CD4-positive, alpha-beta memory T cell (primary cell): ENCODE results near the gene ACAD9. TPM values are rescaled to one million over a fixed set of nuclear protein-coding genes. Genes with fewer than 3 reads are reported as not detected.

ENCODE experiments used
- CTCF ChIA-PET: fragments of 350-600 bp; sonication (Branson Sonifier 250); formaldehyde crosslinking; loops from one replicate; lab custom pipeline; 2021; ENCODE audit warnings: inconsistent platforms; ENCODE audit not compliant: partially characterized antibody; lab: Charles Lee
- POLR2A ChIA-PET: fragments of 350-600 bp; sonication (Branson Sonifier 250); formaldehyde crosslinking; loops from one replicate; lab custom pipeline; 2021; ENCODE audit not compliant: partially characterized antibody; lab: Charles Lee
- DNase-seq, 5 donors: peaks; one replicate each; pipeline versions ENCODE4 v3.0.0 to v3.0.0-alpha.2; 2020 to 2022; ENCODE audit warnings: mixed read lengths in 1 of 5
- H3K27ac ChIP-seq: one replicate; pipeline ENCODE4 v1.7.0; 2013; ENCODE audit warnings: low read depth, low read length
- H3K27me3 ChIP-seq: 2 replicates; pipeline ENCODE4 v1.7.0; 2013; ENCODE audit warnings: mild to moderate bottlenecking, low read length, moderate library complexity; ENCODE audit not compliant: insufficient read depth
- H3K36me3 ChIP-seq: 2 replicates; pipeline ENCODE4 v1.7.0; 2013; ENCODE audit warnings: mild to moderate bottlenecking, low read length, moderate library complexity; ENCODE audit not compliant: insufficient read depth
- H3K4me1 ChIP-seq: 2 replicates; pipeline ENCODE4 v1.7.0; 2013; ENCODE audit warnings: mild to moderate bottlenecking, low read length, moderate library complexity; ENCODE audit not compliant: insufficient read depth
- H3K4me3 ChIP-seq, 2 donors: one replicate each; pipeline ENCODE4 v1.7.0; 2013; ENCODE audit warnings: low read length in 2 of 2, mild to moderate bottlenecking in 1 of 2
- H3K9me3 ChIP-seq, 2 donors: one replicate each; pipeline ENCODE4 v1.7.0; 2013; ENCODE audit warnings: low read length in 2 of 2, control low read depth in 1 of 2; ENCODE audit not compliant: control insufficient read depth in 1 of 2
- H3K27ac Mint-ChIP-seq, 7 donors: one replicate each; pipeline ENCODE4 v1.8.0; 2020 to 2021; ENCODE audit warnings: mixed read lengths in 7 of 7, mild to moderate bottlenecking in 6 of 7, inconsistent platforms in 3 of 7, moderate library complexity in 3 of 7
- H3K27me3 Mint-ChIP-seq, 2 donors: one replicate each; pipeline ENCODE4 v1.8.0; 2020 to 2021; ENCODE audit warnings: mixed read lengths in 2 of 2
- H3K36me3 Mint-ChIP-seq, 2 donors: one replicate each; pipeline ENCODE4 v1.8.0; 2020 to 2021; ENCODE audit warnings: mixed read lengths in 2 of 2, inconsistent platforms in 1 of 2, mild to moderate bottlenecking in 1 of 2
- H3K4me1 Mint-ChIP-seq, 4 donors: one replicate each; pipeline ENCODE4 v1.8.0; 2020 to 2021; ENCODE audit warnings: mixed read lengths in 4 of 4, mild to moderate bottlenecking in 1 of 4
- H3K4me3 Mint-ChIP-seq, 8 donors: one replicate each; pipeline ENCODE4 v1.8.0; 2020 to 2021; ENCODE audit warnings: mixed read lengths in 8 of 8, mild to moderate bottlenecking in 7 of 8, moderate library complexity in 6 of 8, inconsistent platforms in 3 of 8
- H3K9me3 Mint-ChIP-seq, 8 donors: one replicate each; pipeline ENCODE4 v1.8.0; 2020 to 2021; ENCODE audit warnings: mixed read lengths in 8 of 8, mild to moderate bottlenecking in 5 of 8, inconsistent platforms in 3 of 8, moderate library complexity in 1 of 8
- intact Hi-C: fragments of 100-400 bp; cut with micrococcal nuclease; formaldehyde crosslinking; loops from one replicate; pipeline ENCODE4 v1.15.1; 2023
- polyA plus RNA-seq, 2 donors: library from polyadenylated mRNA; unstranded; fragments of 300-500 nt; fragmentation: Illumina TruSeq; gene quantifications; one replicate each; pipeline ENCODE4 v1.2.3, GENCODE V29; 2021
- total RNA-seq, 2 experiments: library from RNA; stranded (reverse); gene quantifications; one replicate each; pipeline ENCODE4 v1.2.3, GENCODE V29; 2021

ACAD9 gene
- total and polyA plus RNA-seq, 4 experiments from 2014 or later = 12.9 to 62.2 (median 37.8) TPM

GRCh38 chr3:128870347-128870746 lies 9.1 kb upstream of the ACAD9 start:
- intact Hi-C loops = no loop called here
- Mint-ChIP-seq H3K9me3 (no peaks in the 10 kb centered on the region), H3K4me1 (peaks cover under 1 to 9% (median under 1%) of the 10 kb centered on the region in 4 donors), H3K27me3 (no peaks in the 10 kb centered on the region), H3K27ac (no peak overlapping the region), H3K36me3 (no peaks in the 10 kb centered on the region), H3K4me3 (no peak overlapping the region)
- H3K27me3 ChIP-seq = no peaks in the 10 kb centered on the region
- ChIA-PET CTCF (interaction anchor here (0.6 to 0.9 kb wide), 2 partner anchors 54 to 184 kb away, joined by 3 read pairs; no protein-coding TSS in a partner anchor), POLR2A (interaction anchor here (2.4 kb wide), 1 partner anchor 9 kb away, joined by 7 read pairs; the partner anchor contains the start of gene ACAD9)
- no peaks in the 10 kb centered on the region for H3K36me3 ChIP-seq
- no peak overlapping the region for H3K27ac ChIP-seq
- no peaks in the 10 kb centered on the region for H3K4me1 ChIP-seq
- DNase-seq = no peak
- H3K9me3 ChIP-seq = no peaks in the 10 kb centered on the region
- no peak overlapping the region for H3K4me3 ChIP-seq

GRCh38 chr3:128872282-128872681 lies 7.1 kb upstream of the ACAD9 start:
- H3K9me3 ChIP-seq = no peaks in the 10 kb centered on the region
- intact Hi-C loops = no loop called here
- H3K27ac ChIP-seq = no peak overlapping the region
- H3K4me3 Mint-ChIP-seq = no peak overlapping the region
- no peaks in the 10 kb centered on the region for H3K4me1 ChIP-seq
- POLR2A ChIA-PET = no interaction called here
- no peaks in the 10 kb centered on the region for H3K27me3 ChIP-seq
- CTCF ChIA-PET = interaction anchor here (1.0 to 1.4 kb wide), 3 partner anchors 25 to 255 kb away, joined by 3 read pairs; no protein-coding TSS in a partner anchor
- H3K36me3 ChIP-seq = no peaks in the 10 kb centered on the region
- no peak for DNase-seq
- H3K4me1 Mint-ChIP-seq = peaks cover 4 to 19% (median 7%) of the 10 kb centered on the region in 4 donors
- no peak overlapping the region for H3K27ac Mint-ChIP-seq
- H3K4me3 ChIP-seq = no peak overlapping the region
- no peaks in the 10 kb centered on the region for H3K9me3 Mint-ChIP-seq
- no peaks in the 10 kb centered on the region for H3K27me3 Mint-ChIP-seq
- no peaks in the 10 kb centered on the region for H3K36me3 Mint-ChIP-seq

GRCh38 chr3:128872744-128873143 lies 6.7 kb upstream of the ACAD9 start:
- intact Hi-C loops = no loop called here
- H3K27ac Mint-ChIP-seq = peak overlapping the region in 1 of 7 donors; percentile 56

GRCh38 chr3:128873244-128874022 lies 6.0 kb upstream of the ACAD9 start:
- Histone ChIP-seq H3K4me3 (no peak overlapping the region), H3K36me3 (no peaks in the 10 kb centered on the region), H3K27me3 (no peaks in the 10 kb centered on the region), H3K9me3 (no peaks in the 10 kb centered on the region), H3K4me1 (peaks cover 8% of the 10 kb centered on the region), H3K27ac (no peak overlapping the region)
- no peak overlapping the region for H3K4me3 Mint-ChIP-seq
- DNase-seq = no peak
- H3K27me3 Mint-ChIP-seq = no peaks in the 10 kb centered on the region
- ChIA-PET POLR2A (no interaction called here), CTCF (interaction anchor here (1.0 to 1.3 kb wide), 2 partner anchors 26 to 256 kb away, joined by 3 read pairs; no protein-coding TSS in a partner anchor)
- H3K4me1 Mint-ChIP-seq = peaks cover 13 to 31% (median 16%) of the 10 kb centered on the region in 4 donors
- peak overlapping the region in 1 of 7 donors; percentile 15 for H3K27ac Mint-ChIP-seq
- no peaks in the 10 kb centered on the region for H3K9me3 Mint-ChIP-seq
- H3K36me3 Mint-ChIP-seq = no peaks in the 10 kb centered on the region
- intact Hi-C loops = no loop called here

More at GRCh38 chr3:128872744-128873143, 6.7 kb upstream of the ACAD9 start:
- Mint-ChIP-seq H3K36me3 (no peaks in the 10 kb centered on the region), H3K4me1 (peaks cover 8 to 24% (median 9%) of the 10 kb centered on the region in 4 donors), H3K9me3 (no peaks in the 10 kb centered on the region), H3K4me3 (no peak overlapping the region), H3K27me3 (no peaks in the 10 kb centered on the region)
- ChIA-PET CTCF (interaction anchor here (1.0 to 1.4 kb wide), 3 partner anchors 25 to 255 kb away, joined by 3 read pairs; no protein-coding TSS in a partner anchor), POLR2A (no interaction called here)
- Histone ChIP-seq H3K4me1 (peaks cover 1% of the 10 kb centered on the region), H3K27ac (no peak overlapping the region), H3K27me3 (no peaks in the 10 kb centered on the region), H3K4me3 (no peak overlapping the region), H3K36me3 (no peaks in the 10 kb centered on the region), H3K9me3 (no peaks in the 10 kb centered on the region)
- no peak for DNase-seq

DNA sequence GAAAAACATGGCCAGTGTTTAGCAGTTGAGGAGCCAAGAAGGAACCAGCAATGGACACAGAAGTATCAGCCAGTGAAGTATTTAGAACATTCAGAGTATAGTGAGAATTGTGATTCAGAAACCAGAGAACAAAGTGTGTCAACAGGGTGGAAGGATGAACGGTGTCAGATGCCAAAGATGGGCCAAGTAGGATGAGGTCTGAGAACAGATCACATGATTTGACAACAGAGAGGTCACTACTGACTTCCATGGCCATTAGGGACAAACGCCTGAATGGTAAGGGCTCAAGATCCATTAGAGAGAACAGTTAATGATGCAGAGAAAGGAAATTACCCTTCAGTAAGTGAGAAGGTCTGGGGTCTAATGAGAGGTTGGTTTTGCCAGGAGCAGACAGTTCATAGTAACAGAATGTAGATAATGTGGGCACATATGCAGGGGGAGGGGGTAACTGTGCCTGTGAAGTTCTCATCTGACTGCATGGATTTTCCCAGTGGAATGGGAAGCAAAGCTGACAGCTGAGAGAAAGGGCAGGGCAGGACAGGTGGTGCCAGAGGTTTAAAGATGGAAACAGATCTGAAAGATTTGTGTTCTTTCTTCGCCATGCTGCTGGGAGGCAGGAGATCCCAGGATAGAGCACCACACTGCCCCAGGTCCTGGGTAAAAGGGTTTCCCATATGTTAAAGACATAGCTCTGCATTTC lies 4.8 kb upstream of the ACAD9 start:
- Histone ChIP-seq H3K9me3 (no peaks in the 10 kb centered on the region), H3K27me3 (no peaks in the 10 kb centered on the region), H3K27ac (no peak overlapping the region), H3K36me3 (no peaks in the 10 kb centered on the region), H3K4me1 (peaks cover 14% of the 10 kb centered on the region), H3K4me3 (no peak overlapping the region)
- no peak overlapping the region for H3K4me3 Mint-ChIP-seq
- CTCF ChIA-PET = interaction anchor here (0.8 to 6.8 kb wide), 7 partner anchors 10 to 371 kb away, joined by 3 to 66 read pairs (median 4); no protein-coding TSS in a partner anchor
- H3K4me1 Mint-ChIP-seq = peaks cover 20 to 43% (median 25%) of the 10 kb centered on the region in 4 donors
- DNase-seq = no peak
- intact Hi-C loops = loop anchor here (1.0 to 5.0 kb wide), 5 partner anchors 49 to 822 kb away; partner anchors contain the start of genes CNBP, RAB43 and SEC61A1
- no peaks in the 10 kb centered on the region for H3K27me3 Mint-ChIP-seq
- H3K9me3 Mint-ChIP-seq = no peaks in the 10 kb centered on the region
- H3K36me3 Mint-ChIP-seq = peaks cover 0 to 8% of the 10 kb centered on the region in 2 donors
- H3K27ac Mint-ChIP-seq = peak overlapping the region in 3 of 7 donors; percentile 3 to 88 (median 13)
- POLR2A ChIA-PET = interaction anchor here (3.1 kb wide), 1 partner anchor 49 kb away, joined by 15 read pairs; no protein-coding TSS in a partner anchor

GRCh38 chr3:128875556-128876120 lies 3.8 kb upstream of the ACAD9 start:
- POLR2A ChIA-PET = interaction anchor here (0.7 to 3.1 kb wide), 3 partner anchors 48 to 258 kb away, joined by 3 to 15 read pairs (median 3); no protein-coding TSS in a partner anchor
- H3K9me3 Mint-ChIP-seq = no peaks in the 10 kb centered on the region
- intact Hi-C loops = loop anchor here (1.0 to 5.0 kb wide), 5 partner anchors 48 to 823 kb away; partner anchors contain the start of genes CNBP, RAB43 and SEC61A1
- peaks cover 27 to 53% (median 33%) of the 10 kb centered on the region in 4 donors for H3K4me1 Mint-ChIP-seq
- DNase-seq = peak; percentile 50 to 68 (median 56)
- peaks cover 23% of the 10 kb centered on the region for H3K4me1 ChIP-seq
- H3K36me3 ChIP-seq = no peaks in the 10 kb centered on the region
- H3K4me3 ChIP-seq = no peak overlapping the region
- no peaks in the 10 kb centered on the region for H3K27me3 Mint-ChIP-seq
- no peak overlapping the region for H3K4me3 Mint-ChIP-seq
- no peak overlapping the region for H3K27ac ChIP-seq
- peaks cover 0 to 14% of the 10 kb centered on the region in 2 donors for H3K36me3 Mint-ChIP-seq
- H3K27me3 ChIP-seq = no peaks in the 10 kb centered on the region
- peak overlapping the region in 4 of 7 donors; percentile 35 to 74 (median 52) for H3K27ac Mint-ChIP-seq
- H3K9me3 ChIP-seq = no peaks in the 10 kb centered on the region
- CTCF ChIA-PET = interaction anchor here (0.8 to 6.8 kb wide), 10 partner anchors 9 to 370 kb away, joined by 3 to 66 read pairs (median 4); partner anchors contain the start of gene GP9
